C4-2B (cell line): ENCODE results near the gene CHAF1B.

ENCODE experiments used
- ZFX ChIP-seq: fragments of 450-650 bp; IDR thresholded peaks from 2 replicates; pipeline ENCODE4 v1.6.1; 2017
- TF ChIP-seq, protein P1 (sequence below): fragments of 450-650 bp; conservative IDR thresholded peaks from 2 replicates; pipeline ENCODE4 v1.5.1; 2017; ENCODE audit warnings: mild to moderate bottlenecking

DNA sequence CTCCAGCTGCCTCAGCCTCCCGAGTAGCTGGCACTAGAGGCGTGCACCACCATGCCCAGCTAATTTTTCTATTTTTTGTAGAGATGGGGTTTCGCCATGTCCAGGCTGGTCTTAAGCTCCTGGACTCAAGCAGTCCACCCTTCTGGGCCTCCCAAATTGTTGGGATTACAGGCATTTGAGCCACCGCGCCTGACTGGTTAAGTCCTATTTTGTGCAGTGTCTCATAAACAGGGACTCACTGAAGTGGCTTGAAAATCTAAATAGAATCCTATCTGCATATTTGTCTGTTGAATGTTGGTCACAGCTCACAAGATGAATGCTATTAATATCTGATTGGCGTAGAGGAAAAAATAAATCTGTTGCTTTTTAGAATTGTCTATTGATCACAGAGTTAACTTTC, 5.9 kb upstream of the CHAF1B start:
- TF ChIP-seq, protein P1, sequence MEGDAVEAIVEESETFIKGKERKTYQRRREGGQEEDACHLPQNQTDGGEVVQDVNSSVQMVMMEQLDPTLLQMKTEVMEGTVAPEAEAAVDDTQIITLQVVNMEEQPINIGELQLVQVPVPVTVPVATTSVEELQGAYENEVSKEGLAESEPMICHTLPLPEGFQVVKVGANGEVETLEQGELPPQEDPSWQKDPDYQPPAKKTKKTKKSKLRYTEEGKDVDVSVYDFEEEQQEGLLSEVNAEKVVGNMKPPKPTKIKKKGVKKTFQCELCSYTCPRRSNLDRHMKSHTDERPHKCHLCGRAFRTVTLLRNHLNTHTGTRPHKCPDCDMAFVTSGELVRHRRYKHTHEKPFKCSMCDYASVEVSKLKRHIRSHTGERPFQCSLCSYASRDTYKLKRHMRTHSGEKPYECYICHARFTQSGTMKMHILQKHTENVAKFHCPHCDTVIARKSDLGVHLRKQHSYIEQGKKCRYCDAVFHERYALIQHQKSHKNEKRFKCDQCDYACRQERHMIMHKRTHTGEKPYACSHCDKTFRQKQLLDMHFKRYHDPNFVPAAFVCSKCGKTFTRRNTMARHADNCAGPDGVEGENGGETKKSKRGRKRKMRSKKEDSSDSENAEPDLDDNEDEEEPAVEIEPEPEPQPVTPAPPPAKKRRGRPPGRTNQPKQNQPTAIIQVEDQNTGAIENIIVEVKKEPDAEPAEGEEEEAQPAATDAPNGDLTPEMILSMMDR = no peak
- TF ChIP-seq ZFX = no peak
